ENCODE measurements around the gene RBX1. TPM values are rescaled to one million over a fixed set of nuclear protein-coding genes. Genes with fewer than 3 reads are reported as not detected.

RBX1 gene
- total RNA-seq, 2 experiments from 2014 or later = 97.8 to 98.2 TPM

GRCh38 chr22:41003976-41004375 lies 52.8 kb downstream of the RBX1 start:
- ChIA-PET CTCF (no interaction called here), POLR2A (no interaction called here)

GRCh38 chr22:41009222-41009948 lies 58.2 kb downstream of the RBX1 start:
- ChIA-PET CTCF (interaction anchor here (1.1 kb wide), 1 partner anchor 10 kb away, joined by 6 read pairs; no protein-coding TSS in a partner anchor), POLR2A (no interaction called here)

- CTCF ChIA-PET = interaction anchor here (0.5 to 0.6 kb wide), 2 partner anchors 14 to 20 kb away, joined by 4 to 5 read pairs; no protein-coding TSS in a partner anchor
- POLR2A ChIA-PET = no interaction called here
These were observed 63.8 kb downstream of the RBX1 start for GRCh38 chr22:41015003-41015402.

GRCh38 chr22:41021061-41021612 lies 70.0 kb downstream of the RBX1 start:
- POLR2A ChIA-PET = interaction anchor here (0.6 to 3.2 kb wide), 4 partner anchors 11 to 680 kb away, joined by 3 to 10 read pairs (median 6); partner anchors contain the start of gene EP300

GRCh38 chr22:41021613-41022454 lies 70.7 kb downstream of the RBX1 start:
- CTCF ChIA-PET = interaction anchor here (1.0 to 3.1 kb wide), 3 partner anchors 15 to 216 kb away, joined by 3 to 9 read pairs (median 3); no protein-coding TSS in a partner anchor
- POLR2A ChIA-PET = interaction anchor here (0.5 to 3.2 kb wide), 4 partner anchors 11 to 407 kb away, joined by 3 to 10 read pairs (median 6); partner anchors contain the start of gene EP300

More at GRCh38 chr22:41021061-41021612, 70.0 kb downstream of the RBX1 start:
- CTCF ChIA-PET = interaction anchor here (0.8 to 3.1 kb wide), 3 partner anchors 16 to 137 kb away, joined by 3 to 9 read pairs (median 3); no protein-coding TSS in a partner anchor

GRCh38 chr22:41022470-41023298 lies 71.5 kb downstream of the RBX1 start:
- CTCF ChIA-PET = interaction anchor here (1.0 to 3.1 kb wide), 4 partner anchors 10 to 215 kb away, joined by 3 to 9 read pairs (median 3); no protein-coding TSS in a partner anchor
- POLR2A ChIA-PET = interaction anchor here (1.0 to 3.2 kb wide), 4 partner anchors 12 to 72 kb away, joined by 3 to 10 read pairs (median 7); partner anchors contain the start of genes EP300 and RBX1

Other genes with a start within 250 kb of the RBX1 start
- 10 to 100 TPM; 36.9 to 38.6 TPM for gene SLC25A17, start 132.0 kb upstream of the RBX1 start, total RNA-seq
- gene ST13, start 94.7 kb upstream of the RBX1 start, total RNA-seq = 100 to 1,000 TPM; 205 to 209 TPM
- 10 to 100 TPM; 18.5 to 20.3 TPM for gene XPNPEP3, start 94.2 kb upstream of the RBX1 start, total RNA-seq
- not detected for gene DNAJB7, start 89.3 kb upstream of the RBX1 start, total RNA-seq
- gene EP300, start 141.2 kb downstream of the RBX1 start, total RNA-seq = 10 to 100 TPM; 45.5 to 48.3 TPM